Measurements from ENCODE around the gene TNFRSF9. TPM values are rescaled to one million over a fixed set of nuclear protein-coding genes. Genes with fewer than 3 reads are reported as not detected.
"Not testable (repeated sequence)": the region's sequence is repeated elsewhere in the genome, so short reads cannot be mapped to it uniquely, and the experiment has no call there.

The TNFRSF9 gene
- total RNA-seq, 1 experiment from 2014 or later, result not detected

- DNase-seq, result no peak
- Histone ChIP-seq H2BK5ac (ENCODE audit: insufficient read length, low read length) (no peak overlapping the region), H2BK120ac (ENCODE audit: low read depth, low read length, poor library complexity, severe bottlenecking) (no peak overlapping the region), H3K79me2 (ENCODE audit: insufficient read depth, low read length) (no peaks in the 10 kb centered on the region), H4K20me1 (ENCODE audit: control insufficient read depth, insufficient read depth, insufficient read length) (no peaks in the 10 kb centered on the region), H4K91ac (ENCODE audit: insufficient read length, low read depth, low read length) (no peak overlapping the region), H2AFZ (ENCODE audit: low read length) (no peak overlapping the region), H4K8ac (replicated peaks; ENCODE audit: insufficient read length, low read depth, low read length) (no peak overlapping the region), H2AK5ac (ENCODE audit: insufficient read length, low read length) (no peak overlapping the region), H3K18ac (ENCODE audit: insufficient read length, low read depth, low read length) (no peak overlapping the region), H2BK20ac (ENCODE audit: low read depth, low read length, poor library complexity, severe bottlenecking) (no peak overlapping the region), H3K14ac (ENCODE audit: insufficient read depth, low read length) (no peak overlapping the region), H3K27ac (ENCODE audit: insufficient read length, low read depth, low read length) (no peak overlapping the region), H2BK15ac (ENCODE audit: low read depth, low read length) (no peak overlapping the region), H3K23ac (ENCODE audit: insufficient read length, low read depth, low read length) (no peak overlapping the region), H3K9me3 (ENCODE audit: control insufficient read depth, low read depth, low read length) (no peaks in the 10 kb centered on the region), H3K23me2 (ENCODE audit: insufficient read length, low read depth, low read length, poor library complexity, severe bottlenecking) (no peaks in the 10 kb centered on the region), H3T11ph (ENCODE audit: low read length) (no peak overlapping the region), H4K5ac (ENCODE audit: insufficient read length, low read depth, low read length) (no peak overlapping the region), H3K4ac (ENCODE audit: low read depth, low read length) (no peak overlapping the region), H3K79me1 (ENCODE audit: insufficient read depth, low read depth, low read length, poor library complexity, severe bottlenecking) (no peaks in the 10 kb centered on the region), H3K9ac (ENCODE audit: extremely low read depth, insufficient read length, low read length) (no peak overlapping the region), H3K4me1 (ENCODE audit: insufficient read depth, low read length) (no peaks in the 10 kb centered on the region), H3K4me2 (ENCODE audit: insufficient read depth, insufficient read length, low read length) (no peak overlapping the region), H3K56ac (ENCODE audit: insufficient read length, low read depth, low read length) (no peak overlapping the region), H3K27me3 (ENCODE audit: insufficient read depth, low read length) (no peaks in the 10 kb centered on the region), H2BK12ac (ENCODE audit: insufficient read length, low read depth, low read length) (no peak overlapping the region)
- Mint-ChIP-seq H3K27ac (no peak overlapping the region), H3K9me3 (no peaks in the 10 kb centered on the region), H3K4me3 (no peak overlapping the region), H3K36me3 (ENCODE audit: insufficient read depth in 1 of 3, low read depth in 3 of 3) (no peaks in the 10 kb centered on the region), H3K4me1 (no peaks in the 10 kb centered on the region), H3K27me3 (ENCODE audit: low read depth) (no peaks in the 10 kb centered on the region; the same call in 1 of the 2 replicates)
- TF ChIP-seq CTCF (conservative IDR thresholded peaks at IDR 0.05), result no peak
- WGBS (ENCODE audit: extremely low coverage, insufficient read length, low lambda C conversion rate), result no CpG with 5 or more reads among the region's 5 CpGs
Measured at GRCh38 chr1:7919880-7920279, 20.8 kb downstream of the TNFRSF9 start.

- not testable (repeated sequence) for H4K20me1 ChIP-seq (ENCODE audit: control insufficient read depth, insufficient read depth, insufficient read length); H3K27me3 ChIP-seq (ENCODE audit: insufficient read depth, low read length); H2BK15ac ChIP-seq (ENCODE audit: low read depth, low read length); H3K27me3 Mint-ChIP-seq (ENCODE audit: low read depth); H2AFZ ChIP-seq (ENCODE audit: low read length); H3T11ph ChIP-seq (ENCODE audit: low read length); H3K4me1 Mint-ChIP-seq; H3K18ac ChIP-seq (ENCODE audit: insufficient read length, low read depth, low read length); H3K36me3 Mint-ChIP-seq (ENCODE audit: insufficient read depth in 1 of 3, low read depth in 3 of 3); H3K23me2 ChIP-seq (ENCODE audit: insufficient read length, low read depth, low read length, poor library complexity, severe bottlenecking); H3K9ac ChIP-seq (ENCODE audit: extremely low read depth, insufficient read length, low read length); H3K14ac ChIP-seq (ENCODE audit: insufficient read depth, low read length); H2BK20ac ChIP-seq (ENCODE audit: low read depth, low read length, poor library complexity, severe bottlenecking); H2AK5ac ChIP-seq (ENCODE audit: insufficient read length, low read length); H3K27ac ChIP-seq (ENCODE audit: insufficient read length, low read depth, low read length); H3K23ac ChIP-seq (ENCODE audit: insufficient read length, low read depth, low read length); H3K4ac ChIP-seq (ENCODE audit: low read depth, low read length); H2BK12ac ChIP-seq (ENCODE audit: insufficient read length, low read depth, low read length); H2BK120ac ChIP-seq (ENCODE audit: low read depth, low read length, poor library complexity, severe bottlenecking); H3K56ac ChIP-seq (ENCODE audit: insufficient read length, low read depth, low read length); H3K4me1 ChIP-seq (ENCODE audit: insufficient read depth, low read length); H3K9me3 Mint-ChIP-seq; H2BK5ac ChIP-seq (ENCODE audit: insufficient read length, low read length); H3K79me1 ChIP-seq (ENCODE audit: insufficient read depth, low read depth, low read length, poor library complexity, severe bottlenecking); H3K27ac Mint-ChIP-seq; DNase-seq; H3K79me2 ChIP-seq (ENCODE audit: insufficient read depth, low read length); H3K9me3 ChIP-seq (ENCODE audit: control insufficient read depth, low read depth, low read length); H3K4me3 Mint-ChIP-seq; H4K5ac ChIP-seq (ENCODE audit: insufficient read length, low read depth, low read length); H3K4me2 ChIP-seq (ENCODE audit: insufficient read depth, insufficient read length, low read length); H4K8ac ChIP-seq (replicated peaks; ENCODE audit: insufficient read length, low read depth, low read length); H4K91ac ChIP-seq (ENCODE audit: insufficient read length, low read depth, low read length)
- no CpG with 5 or more reads among the region's 5 CpGs for WGBS (ENCODE audit: extremely low coverage, insufficient read length, low lambda C conversion rate)
Measured at GRCh38 chr1:7917971-7918370, 22.7 kb downstream of the TNFRSF9 start.
